ENCODE results near the gene ZC2HC1B. TPM values are rescaled to one million over a fixed set of nuclear protein-coding genes. Genes with fewer than 3 reads are reported as not detected.
A peak's percentile ranks its signal among the peaks of the same experiment; 100 is the strongest.

ZC2HC1B gene
- total and polyA plus RNA-seq, 2 of the 8 experiments (the other 6 are each of a cell fraction or from before 2014, with no cell fraction given): not detected

- no peak overlapping the region for H2BK20ac ChIP-seq (ENCODE audit: low read length)
- no peak overlapping the region for H3K14ac ChIP-seq (ENCODE audit: insufficient read length)
- no peak overlapping the region for H2AK5ac ChIP-seq (ENCODE audit: low read depth, low read length)
- H4K8ac ChIP-seq (ENCODE audit: extremely low read depth, insufficient read depth, low read length): peak overlapping the region; percentile 91; the same call in 1 of the 2 replicates
- no peak overlapping the region for H3K23ac ChIP-seq (ENCODE audit: insufficient read length)
- H2BK12ac ChIP-seq (ENCODE audit: low read depth, low read length): no peak overlapping the region
- H3K36me3 ChIP-seq (ENCODE audit: control insufficient read depth in 2 of 4, insufficient read depth in 4 of 4, low read length in 3 of 4): peaks cover 7 to 31% (median 24%) of the 10 kb centered on the region in 4 experiments; a peak in 7 of 8 replicates
- WGBS, 2 experiments (ENCODE audit: extremely low coverage in 1 of 2, insufficient coverage in 1 of 2, insufficient read length in 1 of 2, insufficient replicate concordance in 2 of 2, low coverage in 1 of 2, low lambda C conversion rate in 2 of 2, missing lambda C conversion rate in 1 of 2): 58% methylated on average over 7 of the region's 7 CpGs; no CpG with 5 or more reads in 1 of the 2 experiments
- peak overlapping the region; percentile 93; the same call in 1 of the 2 replicates for H2BK5ac ChIP-seq (ENCODE audit: low read depth, low read length)
- H3K18ac ChIP-seq (ENCODE audit: extremely low read depth, low read length): no peak overlapping the region
- peak overlapping the region; percentile 82 to 85 for H3K4me2 ChIP-seq (ENCODE audit: insufficient read depth in 1 of 2, low read depth in 2 of 2, low read length in 2 of 2)
- H3K27ac ChIP-seq (ENCODE audit: low read depth, low read length): peak overlapping the region; percentile 87
- peak overlapping the region; percentile 40; the same call in 1 of the 2 replicates for H2BK15ac ChIP-seq (ENCODE audit: low read length)
- no peak for DNase-seq (ENCODE audit: low read depth in 1 of 2, low spot score in 2 of 2)
- no peak overlapping the region for H2BK120ac ChIP-seq (replicated peaks; ENCODE audit: low read depth, low read length)
- no peak for FAIRE-seq
- peaks cover 5% of the 10 kb centered on the region; the same call in 1 of the 2 replicates for H3K79me1 ChIP-seq (ENCODE audit: low read depth, low read length)
- no peak overlapping the region for H4K91ac ChIP-seq (replicated peaks; ENCODE audit: insufficient read length, low read length)
- no peak overlapping the region for H3K4ac ChIP-seq (replicated peaks; ENCODE audit: insufficient read length, low read depth, low read length)
- peak overlapping the region; percentile 80 to 97 (median 96) for H3K4me3 ChIP-seq (ENCODE audit: extremely low read depth in 1 of 4, insufficient read depth in 2 of 4, low read depth in 3 of 4, low read length in 4 of 4)
- no peaks in the 10 kb centered on the region; a peak in 1 of 7 replicates for H3K27me3 ChIP-seq (replicated peaks in 1 of 4; ENCODE audit: control insufficient read depth in 3 of 4, extremely low read depth in 1 of 4, insufficient read depth in 3 of 4, low read length in 3 of 4)
- TF ChIP-seq POLR2A (IDR thresholded peaks at IDR 0.05; ENCODE audit: control extremely low read depth in 1 of 2, low read depth in 2 of 2, low read length in 2 of 2): peak in 1 of 2 experiments; percentile 15; a peak in 1 of 3 replicates
- no peak for TF ChIP-seq NRF1 (IDR thresholded peaks at IDR 0.05; ENCODE audit: low read depth, low read length)
- 0 out of 7 replicates have a peak, but pooled peaks cover 0 to 2% (median 0%) of the 10 kb centered on the region in 4 experiments for H3K4me1 ChIP-seq (replicated peaks in 1 of 4; ENCODE audit: control insufficient read depth in 3 of 4, insufficient read depth in 4 of 4, low read length in 3 of 4)
- H3K23me2 ChIP-seq (ENCODE audit: low read depth, low read length): no peaks in the 10 kb centered on the region; the same call in 1 of the 2 replicates
- H2AFZ ChIP-seq (ENCODE audit: low read length): no peak overlapping the region
- peaks cover 5 to 33% of the 10 kb centered on the region in 2 experiments; a peak in 3 of 4 replicates for H3K79me2 ChIP-seq (ENCODE audit: control insufficient read depth in 1 of 2, insufficient read depth in 2 of 2, low read length in 2 of 2)
- ChIA-PET POLR2A (ENCODE audit: partially characterized antibody) (interaction anchor here (0.9 to 3.6 kb wide), 16 partner anchors 8 to 331 kb away, joined by 3 to 20 read pairs (median 6); partner anchors contain the start of genes PHACTR2 and ZC2HC1B), CTCF (ENCODE audit: partially characterized antibody) (interaction anchor here (0.6 to 4.4 kb wide), 6 partner anchors 22 to 329 kb away, joined by 3 to 22 read pairs (median 3); no protein-coding TSS in a partner anchor)
- H3K9ac ChIP-seq (replicated peaks in 1 of 4; ENCODE audit: extremely low read depth in 1 of 4, low read depth in 3 of 4, low read length in 3 of 4): peak overlapping the region in 3 of 4 experiments; percentile 95 to 96 (median 96); a peak in 6 of 7 replicates
- no peaks in the 10 kb centered on the region for H3K9me3 ChIP-seq (ENCODE audit: insufficient read depth in 2 of 2, low read depth in 1 of 2, low read length in 1 of 2)
- peaks cover 0 to 1% of the 10 kb centered on the region in 2 experiments for H4K20me1 ChIP-seq (replicated peaks in 1 of 2; ENCODE audit: control insufficient read depth in 1 of 2, insufficient read depth in 2 of 2, low read length in 2 of 2)
- H4K5ac ChIP-seq (ENCODE audit: insufficient read length, low read depth, low read length): no peak overlapping the region
- no peak overlapping the region for H3K56ac ChIP-seq (replicated peaks; ENCODE audit: insufficient read length, low read depth, low read length)
Observed at GRCh38 chr6:143842461-143842901, 21.8 kb upstream of the ZC2HC1B start.
